ENCODE results near the gene PARD6G. TPM values are rescaled to one million over a fixed set of nuclear protein-coding genes. Genes with fewer than 3 reads are reported as not detected.

Gene PARD6G
- total and polyA plus RNA-seq, 9 donors, result 8.2 to 16.7 (median 12.5) TPM

GRCh38 chr18:80109676-80110078, 137.6 kb downstream of the PARD6G start:
- 0 to 1% (median 0%) methylated on average over 16 to 34 of the region's 34 CpGs for WGBS, 3 donors
- Histone ChIP-seq H3K4me3 (peak overlapping the region; percentile 66), H3K4me1 (ENCODE audit: insufficient read depth) (peaks cover 3% of the 10 kb centered on the region), H3K27me3 (no peaks in the 10 kb centered on the region), H3K9me3 (no peaks in the 10 kb centered on the region), H3K36me3 (no peaks in the 10 kb centered on the region), H3K27ac (peak overlapping the region; percentile 93 to 96)
- intact Hi-C loops (cut with DNase I), result loop anchor here in 2 of 4 donors (5.0 to 10.0 kb wide), 2 partner anchors 75 to 77 kb away; partner anchors contain the start of gene RBFA (in 2 of the 2)
- TF ChIP-seq CTCF (IDR thresholded peaks at IDR 0.05), result no peak
- DNase-seq, result peak; percentile 31 to 66 (median 59)

GRCh38 chr18:80108739-80109675, 138.3 kb downstream of the PARD6G start, which contains the start of gene ADNP2:
Gene ADNP2 (plus strand): TSS chr18:80109262. CDS start chr18:80117543, 8,281 bp downstream.
- DNase-seq, result peak; percentile 75 to 86 (median 80)
- Histone ChIP-seq H3K9me3 (no peaks in the 10 kb centered on the region), H3K27ac (peak within 1 kb of the TSS; percentile 93 to 96), H3K36me3 (no peaks in the 10 kb centered on the region), H3K27me3 (no peaks in the 10 kb centered on the region), H3K4me3 (peak within 1 kb of the TSS; percentile 66), H3K4me1 (ENCODE audit: insufficient read depth) (peaks cover 2% of the 10 kb centered on the region)
- WGBS, 3 donors, result 2 to 4% (median 3%) methylated on average over 43 to 75 of the region's 76 CpGs
- TF ChIP-seq CTCF (IDR thresholded peaks at IDR 0.05), result no peak
- peak; percentile 42 for TF ChIP-seq POLR2A (IDR thresholded peaks at IDR 0.05)
- intact Hi-C loops (cut with DNase I), result loop anchor here in 2 of 4 donors (5.0 to 10.0 kb wide), 2 partner anchors 74 to 77 kb away; partner anchors contain the start of gene RBFA (in 2 of the 2)

GRCh38 chr18:80108121-80108536, 139.2 kb downstream of the PARD6G start:
- WGBS, 3 donors, result 89 to 92% (median 90%) methylated on average over 23 of the region's 23 CpGs
- no peaks in the 10 kb centered on the region for H3K27me3 ChIP-seq
- H3K9me3 ChIP-seq, result no peaks in the 10 kb centered on the region
- peak overlapping the region; percentile 21 to 93 for H3K27ac ChIP-seq
- intact Hi-C loops (cut with DNase I), result loop anchor here in 2 of 4 donors (5.0 to 10.0 kb wide), 2 partner anchors 73 to 76 kb away; partner anchors contain the start of gene RBFA (in 2 of the 2)
- DNase-seq, result peak; percentile 28 to 55 (median 50)
- H3K36me3 ChIP-seq, result no peaks in the 10 kb centered on the region
- H3K4me1 ChIP-seq (ENCODE audit: insufficient read depth), result peaks cover 2% of the 10 kb centered on the region
- TF ChIP-seq CTCF (IDR thresholded peaks at IDR 0.05), result no peak
- TF ChIP-seq EP300 (IDR thresholded peaks at IDR 0.05), result no peak
- no peak for TF ChIP-seq POLR2A (IDR thresholded peaks at IDR 0.05)
- H3K4me3 ChIP-seq, result no peak overlapping the region

GRCh38 chr18:80107426-80107825, 139.9 kb downstream of the PARD6G start:
- Histone ChIP-seq H3K36me3 (no peaks in the 10 kb centered on the region), H3K27me3 (no peaks in the 10 kb centered on the region), H3K4me1 (ENCODE audit: insufficient read depth) (peaks cover 2% of the 10 kb centered on the region), H3K27ac (no peak overlapping the region), H3K9me3 (no peaks in the 10 kb centered on the region), H3K4me3 (no peak overlapping the region)
- 40 to 52% (median 50%) methylated on average over 10 of the region's 10 CpGs for WGBS, 3 donors
- intact Hi-C loops (cut with DNase I), result loop anchor here in 2 of 4 donors (5.0 to 10.0 kb wide), 2 partner anchors 73 to 75 kb away; partner anchors contain the start of gene RBFA (in 2 of the 2)
- TF ChIP-seq POLR2A (IDR thresholded peaks at IDR 0.05) (no peak), EP300 (IDR thresholded peaks at IDR 0.05) (no peak), CTCF (IDR thresholded peaks at IDR 0.05) (no peak)
- peak in 1 of 5 donors; percentile 24 for DNase-seq

Other genes with a start within 250 kb of the PARD6G start
- gene RBFA, start 213.1 kb downstream of the PARD6G start, total RNA-seq, result 10 to 100 TPM; 13.7 to 31.9 (median 18.2) TPM
- gene RBFA, start 213.1 kb downstream of the PARD6G start, polyA plus RNA-seq, result 10 to 100 TPM; 14.7 to 16.9 TPM
- gene ADNP2, start 138.3 kb downstream of the PARD6G start, total RNA-seq, result 10 to 100 TPM; 11.5 to 24.6 (median 17.0) TPM
- 10 to 100 TPM in 1 of 2 donors, 1 to 10 TPM in 1; 6.7 to 16.7 TPM for gene ADNP2, start 138.3 kb downstream of the PARD6G start, polyA plus RNA-seq